HG02763 (cell line): ENCODE results near the gene ZBTB45.
A peak's percentile ranks its signal among the peaks of the same experiment; 100 is the strongest.
"Not testable (repeated sequence)": the region's sequence is repeated elsewhere in the genome, so short reads cannot be mapped to it uniquely, and the experiment has no call there.

Experiments used
- ATAC-seq: cut with Tn5 transposase; IDR thresholded peaks from one replicate; pipeline ENCODE4 v1.9.1; 2021; ENCODE audit warnings: mild to moderate bottlenecking, moderate library complexity; ENCODE audit not compliant: unreplicated experiment

The ZBTB45 gene

DNA sequence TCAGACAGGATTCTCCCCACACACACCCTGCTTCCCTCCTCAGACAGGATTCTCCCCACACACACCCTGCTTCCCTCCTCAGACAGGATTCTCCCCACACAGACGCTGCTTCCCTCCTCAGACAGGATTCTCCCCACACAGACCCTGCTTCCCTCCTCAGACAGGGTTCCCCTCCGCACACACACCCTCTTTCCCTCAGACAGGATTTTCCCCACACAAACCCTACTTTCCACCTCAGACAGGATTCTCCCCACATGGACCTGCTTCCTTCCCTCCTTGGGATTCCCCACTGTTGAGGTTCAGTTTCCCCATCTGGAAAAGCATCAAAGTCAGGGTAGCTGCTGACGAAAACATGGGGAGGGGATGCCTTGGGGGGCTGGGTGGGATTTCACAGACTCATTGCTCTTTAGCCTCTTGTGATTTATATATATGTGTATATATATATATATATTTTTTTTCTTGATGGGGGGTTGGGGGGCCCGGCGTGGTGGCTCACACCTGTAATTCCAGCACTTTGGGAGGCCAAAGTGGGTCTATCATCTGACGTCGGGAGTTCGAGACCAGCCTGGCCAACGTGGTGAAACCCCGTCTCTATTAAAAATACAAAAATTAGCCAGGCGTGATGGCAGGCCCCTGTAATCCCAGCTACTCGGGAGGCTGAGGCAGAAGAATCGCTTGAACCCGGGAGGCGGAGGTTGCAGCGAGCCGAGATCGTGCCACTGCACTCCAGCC, 23.2 kb upstream of the ZBTB45 start:
- ATAC-seq, result not testable (repeated sequence)

DNA sequence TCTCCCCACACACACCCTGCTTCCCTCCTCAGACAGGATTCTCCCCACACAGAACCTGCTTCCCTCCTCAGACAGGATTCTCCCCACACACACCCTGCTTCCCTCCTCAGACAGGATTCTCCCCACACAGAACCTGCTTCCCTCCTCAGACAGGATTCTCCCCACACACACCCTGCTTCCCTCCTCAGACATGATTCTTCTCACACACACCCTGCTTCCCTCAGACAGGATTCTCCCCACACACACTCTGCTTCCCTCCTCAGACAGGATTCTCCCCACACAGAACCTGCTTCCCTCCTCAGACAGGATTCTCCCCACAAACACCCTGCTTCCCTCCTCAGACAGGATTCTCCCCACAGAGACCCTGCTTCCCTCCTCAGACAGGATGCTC, 19.6 kb upstream of the ZBTB45 start:
- not testable (repeated sequence) for ATAC-seq

DNA sequence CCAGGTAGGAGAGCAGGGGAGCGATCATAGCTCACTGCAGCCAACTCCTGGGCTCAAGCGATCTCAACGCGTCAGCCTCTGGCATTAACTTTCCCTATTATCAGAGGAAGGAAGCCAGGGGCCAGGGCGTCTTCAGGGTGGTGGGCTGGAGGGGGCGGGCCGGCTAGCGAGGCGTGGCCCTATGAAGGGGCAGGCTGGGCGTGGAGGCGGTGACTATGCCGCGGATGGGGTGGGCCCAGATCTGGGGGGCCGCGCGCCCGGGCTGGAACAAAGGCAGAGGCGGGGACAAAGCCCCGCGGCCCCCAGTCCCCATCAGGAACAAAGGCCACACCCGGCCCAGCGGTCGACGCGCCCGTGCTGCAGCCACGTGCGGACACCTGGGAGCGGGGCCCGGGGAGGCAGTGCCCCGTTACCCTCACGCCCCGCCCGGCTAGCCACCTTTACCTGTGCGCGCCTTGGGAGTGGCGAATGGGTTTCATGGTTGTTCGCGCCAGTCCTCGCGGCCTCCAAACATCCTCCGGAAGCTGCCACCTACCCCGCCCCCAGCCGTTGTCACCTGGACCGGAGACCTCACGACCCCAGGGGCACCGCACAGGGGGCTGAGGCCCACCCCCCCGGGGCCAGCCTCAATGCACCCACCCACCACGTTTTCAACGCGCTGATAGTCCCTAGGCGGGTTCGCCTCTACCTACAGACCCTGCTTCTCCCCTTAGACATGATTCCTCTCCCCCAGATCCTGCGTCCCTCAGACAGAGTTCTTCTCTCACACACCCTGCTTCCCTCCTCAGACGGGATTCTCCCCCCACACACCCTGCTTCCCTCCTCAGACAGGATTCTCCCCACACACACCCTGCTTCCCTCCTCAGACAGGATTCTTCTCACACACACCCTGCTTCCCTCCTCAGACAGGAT, 18.9 kb upstream of the ZBTB45 start:
- ATAC-seq, result no peak

DNA sequence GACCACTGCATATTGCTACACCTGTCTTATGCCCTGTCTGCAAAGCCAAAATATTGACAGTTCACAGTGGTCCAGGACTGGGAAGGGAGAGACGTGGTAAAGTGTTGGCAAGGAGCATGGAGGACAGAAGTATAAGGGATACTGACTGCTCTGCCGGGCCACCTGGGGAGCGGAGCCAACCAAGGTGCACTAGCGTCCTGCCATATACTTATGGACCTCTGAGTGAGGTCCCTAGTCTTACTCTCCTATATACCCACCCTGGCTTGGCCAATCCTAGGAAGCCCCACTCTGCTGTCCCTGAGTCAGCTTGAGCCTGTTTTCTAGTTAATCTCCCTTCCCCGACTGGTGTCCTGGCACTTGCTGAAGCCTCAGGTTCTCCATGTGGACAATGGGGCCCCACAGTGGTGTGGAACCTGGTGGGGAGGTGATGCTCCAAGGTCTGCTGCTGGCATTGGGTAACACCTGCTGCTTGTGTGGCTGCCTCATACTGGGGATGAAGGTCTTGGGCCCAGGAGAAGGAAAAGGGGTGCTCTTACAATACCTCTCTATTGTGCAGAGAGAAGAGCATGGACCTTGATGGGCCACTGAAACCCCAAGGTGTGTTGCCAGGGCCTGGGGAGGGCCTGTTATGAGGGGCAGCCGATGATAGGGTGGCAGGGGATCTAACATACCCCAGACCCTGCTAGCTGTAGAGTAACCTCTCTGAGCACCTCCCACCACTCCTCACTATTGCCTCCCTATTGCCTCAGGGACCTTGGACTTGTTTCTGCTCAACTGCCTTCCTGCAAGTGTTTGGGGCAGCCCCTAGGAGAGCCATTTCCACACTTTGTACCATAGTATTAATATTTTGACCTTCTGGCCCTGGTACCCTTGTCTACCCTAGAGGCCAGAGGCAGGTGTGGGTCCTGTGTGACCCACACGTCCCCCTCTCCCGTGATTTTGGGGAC, 17.5 kb upstream of the ZBTB45 start:
- no peak for ATAC-seq

DNA sequence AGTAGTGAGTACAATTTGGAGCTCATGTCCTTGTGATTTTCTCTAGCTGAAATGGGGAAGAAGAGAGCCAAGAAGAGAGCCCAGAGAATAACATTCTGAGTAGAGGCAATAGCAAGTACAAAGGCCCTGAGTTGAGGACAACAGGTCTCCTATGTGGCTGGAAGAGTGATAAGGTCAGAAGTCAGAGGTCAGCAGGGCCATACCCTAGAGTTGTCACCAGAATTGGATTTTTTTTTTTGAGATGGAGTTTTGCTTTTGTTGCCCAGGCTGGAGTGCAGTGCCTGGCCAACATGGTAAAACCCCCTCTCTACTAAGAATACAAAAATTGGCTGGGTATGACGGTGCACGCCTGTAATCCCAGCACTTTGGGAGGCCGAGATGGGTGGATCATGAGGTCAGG, 16.2 kb upstream of the ZBTB45 start:
- ATAC-seq, result no peak

DNA sequence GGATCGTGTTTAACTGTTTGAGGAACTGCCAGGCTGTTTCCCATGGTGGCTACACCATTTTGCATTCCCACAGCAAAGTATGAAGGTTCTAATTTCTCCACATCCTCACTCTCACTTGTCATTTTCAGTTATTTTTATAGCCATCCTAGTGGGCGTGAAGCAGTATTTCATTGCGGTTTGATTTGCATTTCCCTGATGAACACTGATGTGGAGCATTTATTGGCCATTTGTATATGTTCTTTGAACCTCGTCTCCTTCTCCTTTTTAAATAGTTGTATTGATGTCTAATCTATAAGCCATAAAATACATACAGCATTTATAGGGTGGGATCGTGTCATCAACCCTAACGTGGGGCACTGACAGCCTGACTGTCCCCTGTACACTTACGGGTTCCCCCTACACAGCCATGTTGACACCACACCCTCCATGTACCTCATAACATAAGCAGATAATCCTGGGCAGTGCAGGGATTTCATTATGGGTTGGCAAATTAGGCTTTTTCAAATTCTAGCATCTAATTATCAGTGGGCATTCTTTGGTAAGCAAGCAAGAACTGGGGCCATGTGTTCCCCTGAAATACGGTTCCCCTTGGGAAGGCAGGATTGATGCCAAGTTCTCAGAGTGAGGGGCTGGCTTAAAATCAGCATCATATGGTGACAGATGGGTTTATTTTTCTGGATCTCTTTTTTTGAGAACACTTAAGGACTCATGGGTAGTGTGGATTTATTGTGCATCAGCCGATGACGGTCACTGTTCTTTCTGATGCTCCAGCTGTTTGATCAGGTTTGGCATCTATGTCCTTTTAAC, 11.6 kb upstream of the ZBTB45 start:
- ATAC-seq, result no peak

DNA sequence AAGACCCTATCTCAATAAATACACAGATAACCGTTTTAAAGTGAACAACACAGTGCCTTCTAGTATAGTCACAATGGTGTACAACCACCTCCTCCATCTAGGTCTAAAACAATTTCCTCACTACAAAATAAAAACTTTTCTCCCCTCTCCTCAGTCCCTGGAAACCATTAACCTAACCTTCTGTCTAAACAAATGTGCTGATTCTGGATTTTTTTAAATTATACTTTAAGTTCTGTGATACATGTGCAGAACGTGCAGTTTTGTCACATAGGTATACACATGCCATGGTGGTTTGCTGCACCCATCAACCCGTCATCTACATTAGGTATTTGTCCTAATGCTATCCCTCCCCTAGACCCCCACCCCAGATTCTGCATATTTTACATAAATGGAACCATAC, 9.8 kb upstream of the ZBTB45 start:
- no peak for ATAC-seq

DNA sequence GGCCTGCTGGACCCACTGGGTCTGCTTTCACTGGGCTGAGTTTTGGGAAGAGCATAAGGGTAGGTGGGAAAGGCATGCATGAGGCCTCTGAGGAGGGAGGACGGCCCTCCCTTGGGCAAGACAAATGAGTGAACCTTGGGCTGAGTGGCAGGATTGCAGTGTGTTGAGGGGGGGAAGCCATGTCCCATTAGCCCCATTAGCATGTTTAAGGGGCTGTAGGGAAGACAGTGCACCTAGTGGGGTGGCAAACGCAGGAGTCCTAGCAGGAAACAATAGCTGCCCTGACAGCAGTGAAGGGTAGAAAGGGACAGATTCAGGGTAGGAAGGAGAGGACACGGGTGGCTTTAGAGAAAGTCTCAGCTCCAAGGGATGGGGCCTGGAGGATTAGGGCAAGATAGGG, 3.1 kb upstream of the ZBTB45 start:
- ATAC-seq, result no peak

DNA sequence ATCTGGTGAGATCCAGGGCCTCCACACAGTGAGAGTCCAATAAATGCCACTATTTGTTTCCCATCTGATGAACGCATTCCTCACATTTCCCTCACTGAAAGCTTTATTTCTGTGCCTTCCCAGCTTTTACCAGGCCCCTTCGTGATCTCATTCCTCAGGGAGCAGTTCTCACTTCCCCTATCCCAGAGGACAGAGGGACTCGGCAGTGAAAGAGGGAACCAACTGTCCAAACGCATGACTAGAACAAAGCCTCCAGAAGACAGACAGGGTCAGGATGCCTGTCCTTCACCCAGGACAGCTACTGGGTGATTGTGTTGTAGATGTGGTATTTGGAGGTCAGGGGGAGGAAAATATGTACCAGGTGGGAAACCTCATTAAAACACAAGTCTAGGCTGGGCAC, 2.0 kb upstream of the ZBTB45 start:
- no peak for ATAC-seq

DNA sequence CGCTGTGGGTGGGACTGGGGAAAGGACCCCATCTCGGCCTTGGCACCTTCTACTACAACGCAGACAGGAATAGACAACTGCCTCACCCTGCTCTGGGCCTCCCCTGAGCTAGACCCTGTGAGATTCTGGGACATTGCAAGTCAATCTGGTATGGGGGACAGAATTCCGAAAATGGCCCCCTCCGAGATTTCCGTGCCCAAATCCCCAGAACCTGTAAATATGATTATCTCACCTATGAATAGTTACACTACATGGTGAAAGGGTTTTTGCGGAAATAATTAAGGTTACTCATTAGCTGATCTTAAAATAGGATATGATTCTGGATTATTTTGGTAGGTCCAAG, 618 bp upstream of the ZBTB45 start:
- ATAC-seq, result no peak

DNA sequence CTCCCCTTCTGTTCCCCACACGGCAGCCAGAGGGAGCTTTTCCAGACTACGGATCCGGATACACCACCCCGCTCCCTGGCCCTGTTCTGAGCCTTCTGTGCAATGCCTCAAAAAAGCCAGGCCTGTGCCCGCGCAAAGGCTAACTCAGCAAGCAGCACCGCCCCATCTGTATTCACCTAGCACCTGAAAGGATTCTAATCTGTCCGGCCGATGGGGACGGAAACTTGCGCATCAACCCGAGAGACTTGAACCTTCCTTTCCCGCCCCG, 589 bp downstream of the ZBTB45 start:
- no peak for ATAC-seq

DNA sequence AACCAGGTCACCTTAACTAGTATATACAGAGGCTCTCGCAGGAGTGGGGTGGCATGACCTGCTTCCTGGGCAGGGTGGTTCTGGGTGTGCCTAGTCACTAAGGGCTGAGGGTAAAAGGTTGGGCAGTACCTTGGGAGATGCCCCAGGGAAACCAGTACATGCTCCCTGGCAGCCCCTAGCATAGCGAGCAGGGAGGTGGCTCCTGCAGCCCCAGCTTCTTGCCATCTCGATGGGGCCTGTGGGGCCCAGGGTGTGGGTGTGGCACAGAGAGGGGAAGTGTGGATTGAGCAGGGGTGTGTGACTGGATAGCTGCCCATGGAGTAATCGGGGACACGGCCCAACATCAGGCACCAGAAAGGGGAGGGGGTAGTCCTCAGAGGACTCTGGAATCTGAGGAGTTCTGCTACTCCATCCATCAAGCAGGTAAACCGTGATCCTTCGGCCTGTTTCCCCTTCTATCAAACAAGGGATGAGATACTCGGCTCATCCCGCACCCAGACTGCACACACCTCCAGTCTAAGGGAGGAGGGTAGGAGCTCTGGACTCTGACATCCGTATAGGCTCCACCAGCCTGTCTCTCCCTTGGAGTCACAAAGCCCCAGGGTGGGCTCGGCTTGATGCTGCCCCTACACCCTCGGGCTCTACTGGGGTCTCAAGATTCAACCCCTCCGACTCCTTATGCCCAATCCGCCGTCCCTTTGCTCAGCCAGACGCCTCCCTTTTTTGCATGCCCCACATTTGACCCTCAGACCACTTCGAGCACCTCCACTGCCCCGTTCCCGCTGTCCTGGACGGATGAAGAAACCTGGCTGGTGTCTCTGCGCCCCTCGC, 1.1 kb downstream of the ZBTB45 start:
- no peak for ATAC-seq

DNA sequence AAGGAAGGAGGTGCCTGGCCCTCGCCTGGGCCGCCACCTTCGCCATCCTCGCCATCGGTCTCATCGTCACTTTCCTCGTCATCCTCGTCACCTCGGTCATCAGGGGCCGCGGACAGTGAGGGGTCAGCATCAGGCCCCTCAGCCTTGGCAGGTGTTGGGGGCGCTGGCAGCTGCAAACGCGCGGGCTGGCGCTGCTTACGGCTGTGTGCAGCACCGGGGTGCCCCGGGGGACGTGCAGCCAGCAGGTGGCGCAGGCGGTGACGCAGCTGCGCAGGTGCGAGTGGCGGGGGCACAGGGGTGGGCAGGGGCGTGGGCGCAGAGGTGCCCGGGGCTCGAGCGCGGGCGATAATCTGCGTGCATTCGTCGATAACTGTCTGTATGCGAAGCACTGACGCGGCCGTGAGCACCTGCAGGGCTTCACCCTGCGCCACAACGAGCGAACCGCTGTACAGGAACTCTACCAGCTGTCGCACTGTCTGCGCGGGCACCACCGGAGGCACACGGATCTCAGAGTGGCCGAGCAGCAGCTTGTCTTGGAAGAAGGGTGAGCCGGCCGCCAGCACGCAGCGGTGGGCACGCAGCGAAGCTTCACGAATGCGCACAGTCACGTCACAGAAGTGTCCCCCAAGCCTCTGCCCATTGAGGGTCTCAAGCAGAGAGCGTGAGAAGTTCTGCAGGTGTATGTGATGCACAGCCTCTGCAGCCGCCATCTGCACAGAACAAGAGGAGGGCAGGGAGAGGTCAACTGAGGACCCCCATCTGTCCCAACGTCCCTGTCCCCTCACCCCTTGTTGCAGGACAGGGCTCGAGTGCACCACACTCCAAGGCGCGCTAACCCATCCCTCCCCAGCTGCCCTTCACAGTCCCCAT, 2.4 kb downstream of the ZBTB45 start:
- no peak for ATAC-seq

DNA sequence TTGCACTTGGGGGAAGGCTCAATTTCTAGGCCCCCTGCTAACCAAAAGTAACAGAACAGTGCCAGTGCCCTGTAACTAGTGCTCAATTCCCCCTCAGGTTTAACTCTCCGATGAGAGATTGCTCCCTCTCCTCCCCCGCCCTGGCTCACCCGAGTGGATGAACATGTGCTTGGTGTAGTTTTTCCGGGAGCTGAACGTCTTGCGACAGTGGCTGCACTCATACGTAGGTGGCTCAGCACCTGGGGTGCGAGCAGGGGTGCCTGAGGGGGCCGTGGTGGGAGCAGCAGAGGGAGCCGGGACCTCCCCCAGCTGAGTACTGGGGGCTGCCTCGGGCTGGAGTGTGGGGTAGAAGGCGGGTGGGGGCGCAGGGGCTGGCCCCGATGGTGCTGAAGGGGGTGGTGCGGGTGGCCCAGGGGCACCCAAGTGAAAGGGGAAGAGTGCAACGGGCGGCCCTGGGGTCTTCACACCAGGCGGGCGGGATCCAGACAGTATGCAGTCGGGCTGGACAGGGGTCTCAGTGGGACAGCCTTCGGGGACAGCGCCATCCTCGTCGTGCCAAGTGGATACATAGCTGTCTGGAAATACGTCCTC, 3.3 kb downstream of the ZBTB45 start:
- ATAC-seq, result no peak

DNA sequence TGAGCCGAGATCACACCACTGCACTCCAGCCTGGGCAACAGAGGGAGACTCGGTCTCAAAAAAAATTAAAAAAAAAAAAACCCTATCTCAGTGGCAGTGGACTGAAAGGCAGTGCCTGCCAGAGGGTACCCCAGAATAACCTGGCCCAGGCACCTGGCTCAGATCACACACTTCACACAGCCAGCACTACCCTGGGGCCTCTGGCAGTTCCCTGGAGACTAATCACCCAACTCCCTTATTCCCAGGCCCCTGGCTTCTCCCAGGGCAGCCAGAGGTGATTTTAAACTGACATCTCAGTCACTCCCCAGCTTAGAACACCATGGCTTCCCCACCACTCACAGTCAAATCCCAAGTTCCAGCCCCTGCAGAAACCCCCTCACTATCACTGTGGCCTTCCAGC, 4.4 kb downstream of the ZBTB45 start:
- no peak for ATAC-seq

DNA sequence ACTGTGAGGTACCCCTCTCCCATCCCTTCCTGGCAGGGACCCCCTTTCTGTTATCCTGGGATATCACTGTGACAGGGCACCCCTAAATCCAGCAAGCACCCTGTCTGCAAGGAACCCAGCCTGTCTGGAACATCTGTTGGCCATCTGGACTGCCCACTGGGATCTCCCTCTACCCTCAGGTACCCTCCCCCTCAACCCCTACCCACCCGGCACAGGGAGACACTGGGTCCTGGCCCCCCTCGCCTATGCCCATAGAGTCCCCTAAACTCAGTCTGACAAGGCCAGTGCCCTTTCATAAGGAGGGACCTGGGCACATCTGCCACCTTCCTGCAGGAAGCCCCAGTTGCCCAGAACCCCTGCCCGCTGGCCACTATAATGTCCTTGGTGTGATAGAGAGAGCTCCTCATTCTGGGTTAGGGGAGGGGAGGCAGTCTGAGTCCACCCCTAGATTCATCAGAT, 5.0 kb downstream of the ZBTB45 start:
- ATAC-seq, result no peak

DNA sequence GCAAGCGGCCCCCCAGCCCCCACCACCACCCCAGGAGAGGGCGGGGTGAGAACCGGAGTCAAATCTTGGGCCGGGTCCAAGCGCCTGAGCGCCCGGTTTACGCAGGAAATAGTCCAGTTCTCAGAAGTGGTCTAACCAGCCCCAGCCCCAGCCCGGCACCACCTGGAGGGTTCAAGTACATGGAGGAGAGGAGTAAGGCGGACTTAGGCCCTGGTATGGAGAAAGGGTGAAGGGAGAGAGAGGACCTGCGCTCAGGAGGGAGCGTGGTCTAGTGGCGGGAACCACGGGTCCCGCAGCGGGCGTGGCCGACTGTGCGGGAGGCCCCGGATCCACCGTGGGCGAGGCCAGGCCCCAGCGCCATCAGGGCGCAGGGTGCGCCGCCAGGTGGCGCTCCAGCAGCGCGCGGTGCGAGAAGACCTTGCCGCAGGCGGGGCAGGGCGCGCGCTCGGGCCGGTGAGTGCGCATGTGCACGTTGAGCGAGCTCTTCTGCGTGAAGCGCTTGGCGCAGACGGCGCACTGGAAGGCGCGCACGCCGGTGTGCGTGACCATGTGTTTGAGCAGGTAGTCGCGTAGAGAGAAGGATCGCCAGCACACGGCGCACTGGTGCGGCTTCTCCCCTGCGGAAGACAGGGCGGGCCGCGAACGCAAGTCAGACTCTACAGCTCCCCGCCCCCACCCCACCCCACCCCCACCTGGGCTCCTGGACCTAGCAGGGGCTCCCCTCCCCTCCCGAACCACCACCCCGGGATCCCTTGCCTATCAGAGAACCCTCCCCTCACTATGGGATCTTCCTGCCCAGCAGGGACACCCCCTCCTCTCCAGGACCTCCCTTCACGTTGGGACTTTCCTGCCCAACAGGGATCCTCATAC, 5.7 kb downstream of the ZBTB45 start:
- peak; percentile 72 for ATAC-seq
